ENCODE measurements around the gene QRFP. TPM values are rescaled to one million over a fixed set of nuclear protein-coding genes. Genes with fewer than 3 reads are reported as not detected.
A peak's percentile ranks its signal among the peaks of the same experiment; 100 is the strongest.

Gene QRFP
- polyA plus RNA-seq, 1 donor from 2014 or later, result not detected

- Histone ChIP-seq H3K27ac (ENCODE audit: low read length) (no peak overlapping the region), H3F3A (ENCODE audit: insufficient read depth, low read length, poor library complexity, severe bottlenecking) (no peaks in the 10 kb centered on the region), H3K27me3 (ENCODE audit: insufficient read depth, low read depth, low read length) (peaks cover 47% of the 10 kb centered on the region), H3K9me2 (ENCODE audit: insufficient read depth, low read length) (no peaks in the 10 kb centered on the region), H3K79me2 (replicated peaks; ENCODE audit: insufficient read depth, low read length) (no peaks in the 10 kb centered on the region), H3K36me3 (ENCODE audit: insufficient read depth, low read length) (no peaks in the 10 kb centered on the region), H3K9me3 (ENCODE audit: low read length) (no peaks in the 10 kb centered on the region), H3K9ac (ENCODE audit: low read length) (no peak overlapping the region), H4K20me1 (ENCODE audit: insufficient read depth) (no peaks in the 10 kb centered on the region), H2AFZ (ENCODE audit: low read depth, low read length) (no peak overlapping the region), H3K4me3 (ENCODE audit: low read length) (peak overlapping the region; percentile 79), H3K4me2 (ENCODE audit: low read length) (no peak overlapping the region)
- TF ChIP-seq EZH2 (IDR thresholded peaks at IDR 0.05; ENCODE audit: borderline replicate concordance, insufficient read depth, low read length, poor library complexity, severe bottlenecking) (peak; percentile 32), MXI1 (conservative IDR thresholded peaks at IDR 0.05; ENCODE audit: poor library complexity, severe bottlenecking) (no peak)
Measured at GRCh38 chr9:130940027-130940549, 43.5 kb upstream of the QRFP start.

GRCh38 chr9:130939405-130940026 lies 42.9 kb upstream of the QRFP start:
- no peaks in the 10 kb centered on the region for H3K79me2 ChIP-seq (replicated peaks; ENCODE audit: insufficient read depth, low read length)
- H3K27me3 ChIP-seq (ENCODE audit: insufficient read depth, low read depth, low read length), result peaks cover 47% of the 10 kb centered on the region
- TF ChIP-seq, protein P1, sequence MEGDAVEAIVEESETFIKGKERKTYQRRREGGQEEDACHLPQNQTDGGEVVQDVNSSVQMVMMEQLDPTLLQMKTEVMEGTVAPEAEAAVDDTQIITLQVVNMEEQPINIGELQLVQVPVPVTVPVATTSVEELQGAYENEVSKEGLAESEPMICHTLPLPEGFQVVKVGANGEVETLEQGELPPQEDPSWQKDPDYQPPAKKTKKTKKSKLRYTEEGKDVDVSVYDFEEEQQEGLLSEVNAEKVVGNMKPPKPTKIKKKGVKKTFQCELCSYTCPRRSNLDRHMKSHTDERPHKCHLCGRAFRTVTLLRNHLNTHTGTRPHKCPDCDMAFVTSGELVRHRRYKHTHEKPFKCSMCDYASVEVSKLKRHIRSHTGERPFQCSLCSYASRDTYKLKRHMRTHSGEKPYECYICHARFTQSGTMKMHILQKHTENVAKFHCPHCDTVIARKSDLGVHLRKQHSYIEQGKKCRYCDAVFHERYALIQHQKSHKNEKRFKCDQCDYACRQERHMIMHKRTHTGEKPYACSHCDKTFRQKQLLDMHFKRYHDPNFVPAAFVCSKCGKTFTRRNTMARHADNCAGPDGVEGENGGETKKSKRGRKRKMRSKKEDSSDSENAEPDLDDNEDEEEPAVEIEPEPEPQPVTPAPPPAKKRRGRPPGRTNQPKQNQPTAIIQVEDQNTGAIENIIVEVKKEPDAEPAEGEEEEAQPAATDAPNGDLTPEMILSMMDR (IDR thresholded peaks at IDR 0.05; ENCODE audit: poor library complexity, severe bottlenecking), result no peak
- H3K27ac ChIP-seq (ENCODE audit: low read length), result no peak overlapping the region
- H3K4me3 ChIP-seq (ENCODE audit: low read length), result peak overlapping the region; percentile 79
- H3F3A ChIP-seq (ENCODE audit: insufficient read depth, low read length, poor library complexity, severe bottlenecking), result no peaks in the 10 kb centered on the region
- no peak overlapping the region for H3K4me2 ChIP-seq (ENCODE audit: low read length)
- H3K9me3 ChIP-seq (ENCODE audit: low read length), result no peaks in the 10 kb centered on the region
- H4K20me1 ChIP-seq (ENCODE audit: insufficient read depth), result no peaks in the 10 kb centered on the region
- no peak overlapping the region for H3K9ac ChIP-seq (ENCODE audit: low read length)
- no peak overlapping the region for H2AFZ ChIP-seq (ENCODE audit: low read depth, low read length)
- no peaks in the 10 kb centered on the region for H3K36me3 ChIP-seq (ENCODE audit: insufficient read depth, low read length)
- no peaks in the 10 kb centered on the region for H3K9me2 ChIP-seq (ENCODE audit: insufficient read depth, low read length)

- Histone ChIP-seq H3K4me3 (ENCODE audit: low read length) (peak within 1 kb of the TSS; percentile 79), H3K79me2 (replicated peaks; ENCODE audit: insufficient read depth, low read length) (no peaks in the 10 kb centered on the region), H4K20me1 (ENCODE audit: insufficient read depth) (no peaks in the 10 kb centered on the region), H3F3A (ENCODE audit: insufficient read depth, low read length, poor library complexity, severe bottlenecking) (no peaks in the 10 kb centered on the region), H3K9me2 (ENCODE audit: insufficient read depth, low read length) (no peaks in the 10 kb centered on the region), H3K9ac (ENCODE audit: low read length) (peak within 1 kb of the TSS; percentile 50), H3K4me2 (ENCODE audit: low read length) (peak within 1 kb of the TSS; percentile 67), H3K27ac (ENCODE audit: low read length) (no peak within 1 kb of the TSS), H2AFZ (ENCODE audit: low read depth, low read length) (no peak within 1 kb of the TSS), H3K27me3 (ENCODE audit: insufficient read depth, low read depth, low read length) (peaks cover 47% of the 10 kb centered on the region), H3K9me3 (ENCODE audit: low read length) (no peaks in the 10 kb centered on the region), H3K36me3 (ENCODE audit: insufficient read depth, low read length) (no peaks in the 10 kb centered on the region)
- TF ChIP-seq MXI1 (conservative IDR thresholded peaks at IDR 0.05; ENCODE audit: poor library complexity, severe bottlenecking), result peak; percentile 45
- no peak for TF ChIP-seq TAF1 (IDR thresholded peaks at IDR 0.05; ENCODE audit: low read depth)
- TF ChIP-seq, protein P1 (IDR thresholded peaks at IDR 0.05; ENCODE audit: poor library complexity, severe bottlenecking), result peak; percentile 42
- TF ChIP-seq EZH2 (IDR thresholded peaks at IDR 0.05; ENCODE audit: borderline replicate concordance, insufficient read depth, low read length, poor library complexity, severe bottlenecking), result no peak
- no peak for TF ChIP-seq POLR2AphosphoS5 (IDR thresholded peaks at IDR 0.05)
- no peak for TF ChIP-seq SMC3 (conservative IDR thresholded peaks at IDR 0.05; ENCODE audit: poor library complexity)
- TF ChIP-seq REST (IDR thresholded peaks at IDR 0.05; ENCODE audit: borderline replicate concordance), result no peak
- TF ChIP-seq EP300 (conservative IDR thresholded peaks at IDR 0.05; ENCODE audit: poor library complexity, severe bottlenecking), result peak; percentile 30
- TF ChIP-seq RAD21 (conservative IDR thresholded peaks at IDR 0.05), result no peak
Measured at GRCh38 chr9:130938652-130939404, 42.2 kb upstream of the QRFP start, which contains the start of gene FIBCD1. TSS of gene FIBCD1 (minus strand) at chr9:130939247. CDS start at chr9:130938607, 640 bp downstream.

Data from neural cell (in vitro differentiated cells).